ENCODE results near the gene MAP7D2. TPM values are rescaled to one million over a fixed set of nuclear protein-coding genes. Genes with fewer than 3 reads are reported as not detected.

MAP7D2 gene
- total and polyA plus RNA-seq, 2 experiments from 2014 or later, result 0.94 to 1.7 TPM

- Histone ChIP-seq H4K20me1 (ENCODE audit: insufficient read depth, poor library complexity, severe bottlenecking) (no peaks in the 10 kb centered on the region), H3K27me3 (no peaks in the 10 kb centered on the region), H3K79me2 (no peaks in the 10 kb centered on the region), H3K4me1 (ENCODE audit: insufficient read depth) (no peaks in the 10 kb centered on the region), H3K4me2 (no peak overlapping the region), H3K9me2 (replicated peaks; ENCODE audit: insufficient read depth) (no peaks in the 10 kb centered on the region), H3K4me3 (no peak overlapping the region), H3K9me3 (ENCODE audit: low read depth) (no peaks in the 10 kb centered on the region), H3K36me3 (replicated peaks; ENCODE audit: insufficient read depth, low read depth) (no peaks in the 10 kb centered on the region), H2AFZ (no peak overlapping the region), H3K27ac (no peak overlapping the region)
- 98% methylated on average over 2 of the region's 2 CpGs for WGBS (ENCODE audit: low lambda C conversion rate, missing lambda C conversion rate)
- TF ChIP-seq EZH2phosphoT487 (IDR thresholded peaks at IDR 0.05; ENCODE audit: low read depth, severe bottlenecking, unreplicated experiment), result no peak
- TF ChIP-seq EZH2 (IDR thresholded peaks at IDR 0.05; ENCODE audit: borderline replicate concordance), result no peak
- TF ChIP-seq CTCF (IDR thresholded peaks at IDR 0.05; ENCODE audit: poor library complexity), result no peak
- no peak for DNase-seq (ENCODE audit: low spot score)
Observed at GRCh38 chrX:20005883-20006282, 110.8 kb downstream of the MAP7D2 start.

- no peak overlapping the region for H3K4me2 ChIP-seq
- DNase-seq (ENCODE audit: low spot score), result no peak
- no peak overlapping the region for H3K4me3 ChIP-seq
- no peaks in the 10 kb centered on the region for H3K9me3 ChIP-seq (ENCODE audit: low read depth)
- no peaks in the 10 kb centered on the region for H3K4me1 ChIP-seq (ENCODE audit: insufficient read depth)
- 61% methylated on average over 4 of the region's 4 CpGs for WGBS (ENCODE audit: low lambda C conversion rate, missing lambda C conversion rate)
- TF ChIP-seq CTCF (IDR thresholded peaks at IDR 0.05; ENCODE audit: poor library complexity), result no peak
- TF ChIP-seq EZH2 (IDR thresholded peaks at IDR 0.05; ENCODE audit: borderline replicate concordance), result no peak
- no peak for TF ChIP-seq EZH2phosphoT487 (IDR thresholded peaks at IDR 0.05; ENCODE audit: low read depth, severe bottlenecking, unreplicated experiment)
- H3K27ac ChIP-seq, result no peak overlapping the region
- no peak overlapping the region for H2AFZ ChIP-seq
- no peaks in the 10 kb centered on the region for H3K27me3 ChIP-seq
- H4K20me1 ChIP-seq (ENCODE audit: insufficient read depth, poor library complexity, severe bottlenecking), result no peaks in the 10 kb centered on the region
- H3K79me2 ChIP-seq, result no peaks in the 10 kb centered on the region
- no peaks in the 10 kb centered on the region for H3K36me3 ChIP-seq (replicated peaks; ENCODE audit: insufficient read depth, low read depth)
- no peaks in the 10 kb centered on the region for H3K9me2 ChIP-seq (replicated peaks; ENCODE audit: insufficient read depth)
Observed at GRCh38 chrX:20001588-20001987, 115.1 kb downstream of the MAP7D2 start.

- Histone ChIP-seq H3K79me2 (peaks cover 22% of the 10 kb centered on the region), H3K4me2 (peak overlapping the region; percentile 78), H3K4me1 (ENCODE audit: insufficient read depth) (no peaks in the 10 kb centered on the region), H3K4me3 (no peak overlapping the region), H3K9me2 (replicated peaks; ENCODE audit: insufficient read depth) (no peaks in the 10 kb centered on the region), H2AFZ (peak overlapping the region; percentile 69), H3K9me3 (ENCODE audit: low read depth) (no peaks in the 10 kb centered on the region), H3K27me3 (no peaks in the 10 kb centered on the region), H3K36me3 (replicated peaks; ENCODE audit: insufficient read depth, low read depth) (no peaks in the 10 kb centered on the region), H4K20me1 (ENCODE audit: insufficient read depth, poor library complexity, severe bottlenecking) (no peaks in the 10 kb centered on the region), H3K27ac (peak overlapping the region; percentile 37)
- no peak for DNase-seq (ENCODE audit: low spot score)
- 84% methylated on average over 6 of the region's 6 CpGs for WGBS (ENCODE audit: low lambda C conversion rate, missing lambda C conversion rate)
- TF ChIP-seq EZH2phosphoT487 (IDR thresholded peaks at IDR 0.05; ENCODE audit: low read depth, severe bottlenecking, unreplicated experiment) (no peak), CTCF (IDR thresholded peaks at IDR 0.05; ENCODE audit: poor library complexity) (no peak), EZH2 (IDR thresholded peaks at IDR 0.05; ENCODE audit: borderline replicate concordance) (no peak)
Observed at GRCh38 chrX:19991350-19991718, 125.4 kb downstream of the MAP7D2 start.

Data from hepatocyte (in vitro differentiated cells).